HEK293 (cell line): ENCODE measurements around the gene MAPK12.

Experiments used
- BCL11A ChIP-seq: fragments of 450-650 bp; formaldehyde crosslinking; IDR thresholded peaks from 2 replicates; pipeline ENCODE4 v1.5.1; 2016; ENCODE audit warnings: low read depth, missing biosample characterization, missing genetic modification characterization
- BCL6B ChIP-seq: fragments of 450-650 bp; formaldehyde crosslinking; IDR thresholded peaks from 2 replicates; pipeline ENCODE4 v1.5.1; 2017; ENCODE audit warnings: missing biosample characterization, missing genetic modification characterization
- EGR2 ChIP-seq: fragments of 450-650 bp; formaldehyde crosslinking; IDR thresholded peaks from 2 replicates; pipeline ENCODE4 v1.5.1; 2016; ENCODE audit warnings: low read depth, missing biosample characterization, missing genetic modification characterization
- ELK4 ChIP-seq: IDR thresholded peaks from 2 replicates; pipeline ENCODE4 v1.6.1; 2011; ENCODE audit warnings: mild to moderate bottlenecking, low read depth, low read length, borderline replicate concordance
- KLF1 ChIP-seq: fragments of 450-650 bp; formaldehyde crosslinking; IDR thresholded peaks from 2 replicates; pipeline ENCODE4 v1.5.1; 2016; ENCODE audit warnings: missing biosample characterization, missing genetic modification characterization
- KLF16 ChIP-seq: fragments of 450-650 bp; formaldehyde crosslinking; IDR thresholded peaks from 2 replicates; pipeline ENCODE4 v1.5.1; 2017; ENCODE audit warnings: missing biosample characterization, missing genetic modification characterization
- KLF8 ChIP-seq: fragments of 450-650 bp; formaldehyde crosslinking; IDR thresholded peaks from 2 replicates; pipeline ENCODE4 v1.5.1; 2016; ENCODE audit warnings: missing biosample characterization, missing genetic modification characterization
- RBAK ChIP-seq: fragments of 450-650 bp; formaldehyde crosslinking; IDR thresholded peaks from 2 replicates; pipeline ENCODE4 v1.5.1; 2016; ENCODE audit warnings: missing biosample characterization, missing genetic modification characterization
- TCF7L2 ChIP-seq: IDR thresholded peaks from 2 replicates; pipeline ENCODE4 v1.6.1; 2011; ENCODE audit warnings: low read depth, mild to moderate bottlenecking, inconsistent platforms, low read length, moderate library complexity, borderline replicate concordance
- TRIM28 ChIP-seq: IDR thresholded peaks from 2 replicates; pipeline ENCODE4 v1.6.1; 2011; ENCODE audit warnings: low read length, control low read depth, borderline replicate concordance
- YY1 ChIP-seq: fragments of 450-650 bp; formaldehyde crosslinking; IDR thresholded peaks from 2 replicates; pipeline ENCODE4 v1.5.1; 2018; ENCODE audit warnings: missing biosample characterization, missing genetic modification characterization
- YY2 ChIP-seq: fragments of 450-650 bp; formaldehyde crosslinking; IDR thresholded peaks from 2 replicates; pipeline ENCODE4 v1.5.1; 2016; ENCODE audit warnings: missing biosample characterization, missing genetic modification characterization
- ZBTB7A ChIP-seq: fragments of 450-650 bp; formaldehyde crosslinking; IDR thresholded peaks from 2 replicates; pipeline ENCODE4 v1.5.1; 2016; ENCODE audit warnings: low read depth, missing biosample characterization, missing genetic modification characterization
- ZIC2 ChIP-seq: fragments of 450-650 bp; formaldehyde crosslinking; IDR thresholded peaks from 2 replicates; pipeline ENCODE4 v1.5.1; 2016; ENCODE audit warnings: missing biosample characterization, missing genetic modification characterization
- ZNF112 ChIP-seq: fragments of 450-650 bp; formaldehyde crosslinking; IDR thresholded peaks from 2 replicates; pipeline ENCODE4 v1.5.0; 2017; ENCODE audit warnings: missing biosample characterization, missing genetic modification characterization
- ZNF133 ChIP-seq: fragments of 450-650 bp; formaldehyde crosslinking; IDR thresholded peaks from 2 replicates; pipeline ENCODE4 v1.5.1; 2016; ENCODE audit warnings: missing biosample characterization, missing genetic modification characterization
- ZNF140 ChIP-seq: fragments of 450-650 bp; formaldehyde crosslinking; IDR thresholded peaks from 2 replicates; pipeline ENCODE4 v1.5.1; 2016; ENCODE audit warnings: missing biosample characterization, missing genetic modification characterization
- ZNF174 ChIP-seq: fragments of 450-650 bp; formaldehyde crosslinking; IDR thresholded peaks from 2 replicates; pipeline ENCODE4 v1.5.0; 2017; ENCODE audit warnings: missing biosample characterization, mild to moderate bottlenecking, missing genetic modification characterization
- ZNF221 ChIP-seq: fragments of 450-650 bp; formaldehyde crosslinking; IDR thresholded peaks from 2 replicates; pipeline ENCODE4 v1.5.1; 2017; ENCODE audit warnings: missing biosample characterization, missing genetic modification characterization, borderline replicate concordance
- ZNF23 ChIP-seq: fragments of 450-650 bp; formaldehyde crosslinking; IDR thresholded peaks from 2 replicates; pipeline ENCODE4 v1.5.1; 2016; ENCODE audit warnings: missing biosample characterization, missing genetic modification characterization, borderline replicate concordance
- ZNF311 ChIP-seq: fragments of 450-650 bp; formaldehyde crosslinking; IDR thresholded peaks from 2 replicates; pipeline ENCODE4 v1.5.1; 2017; ENCODE audit warnings: missing biosample characterization, missing genetic modification characterization, borderline replicate concordance
- ZNF341 ChIP-seq: fragments of 450-650 bp; formaldehyde crosslinking; IDR thresholded peaks from 2 replicates; pipeline ENCODE4; 2016; ENCODE audit warnings: low read depth, missing biosample characterization, missing genetic modification characterization
- ZNF366 ChIP-seq: fragments of 450-650 bp; formaldehyde crosslinking; conservative IDR thresholded peaks from 2 replicates; pipeline ENCODE4 v1.5.1; 2016; ENCODE audit warnings: missing biosample characterization, missing genetic modification characterization
- ZNF398 ChIP-seq: fragments of 450-650 bp; formaldehyde crosslinking; IDR thresholded peaks from 2 replicates; pipeline ENCODE4 v1.5.1; 2017; ENCODE audit warnings: missing biosample characterization, missing genetic modification characterization
- ZNF423 ChIP-seq: fragments of 450-650 bp; formaldehyde crosslinking; IDR thresholded peaks from 2 replicates; pipeline ENCODE4 v1.5.1; 2016; ENCODE audit warnings: missing biosample characterization, missing genetic modification characterization
- ZNF501 ChIP-seq: fragments of 450-650 bp; formaldehyde crosslinking; IDR thresholded peaks from 2 replicates; pipeline ENCODE4 v1.5.1; 2016; ENCODE audit warnings: missing biosample characterization, missing genetic modification characterization
- ZNF544 ChIP-seq: fragments of 450-650 bp; formaldehyde crosslinking; IDR thresholded peaks from 2 replicates; pipeline ENCODE4 v1.5.0; 2017; ENCODE audit warnings: missing biosample characterization, missing genetic modification characterization
- ZNF629 ChIP-seq: fragments of 450-650 bp; formaldehyde crosslinking; IDR thresholded peaks from 2 replicates; pipeline ENCODE4 v1.5.1; 2017; ENCODE audit warnings: missing biosample characterization, missing genetic modification characterization
- ZNF670 ChIP-seq: fragments of 450-650 bp; formaldehyde crosslinking; IDR thresholded peaks from 2 replicates; pipeline ENCODE4 v1.5.1; 2016; ENCODE audit warnings: missing biosample characterization, missing genetic modification characterization, low read depth
- ZNF701 ChIP-seq: fragments of 450-650 bp; formaldehyde crosslinking; IDR thresholded peaks from 2 replicates; pipeline ENCODE4 v1.5.1; 2016; ENCODE audit warnings: missing biosample characterization, missing genetic modification characterization
- TF ChIP-seq, protein P1 (sequence below): fragments of 450-650 bp; formaldehyde crosslinking; IDR thresholded peaks from 2 replicates; pipeline ENCODE4 v1.5.1; 2016; ENCODE audit warnings: missing biosample characterization, missing genetic modification characterization
- TF ChIP-seq, protein P2 (sequence below): fragments of 450-650 bp; formaldehyde crosslinking; IDR thresholded peaks from 2 replicates; pipeline ENCODE4 v1.5.1; 2016; ENCODE audit warnings: missing biosample characterization, missing genetic modification characterization, borderline replicate concordance

The MAPK12 gene

GRCh38 chr22:50269970-50270665 lies 8.6 kb upstream of the MAPK12 start, which contains the start of gene MAPK11 (continued):
- TF ChIP-seq ELK4 = no peak
- TF ChIP-seq ZNF544 (tag by site-specific recombination) = no peak
- TF ChIP-seq KLF16 (tag by site-specific recombination) = no peak
- TF ChIP-seq BCL11A (tag by site-specific recombination) = no peak
- no peak for TF ChIP-seq ZNF366 (tag by site-specific recombination)
- no peak for TF ChIP-seq TRIM28
- no peak for TF ChIP-seq RBAK
- TF ChIP-seq ZNF423 = no peak
- peak; percentile 73 for TF ChIP-seq KLF1
- TF ChIP-seq, protein P1, sequence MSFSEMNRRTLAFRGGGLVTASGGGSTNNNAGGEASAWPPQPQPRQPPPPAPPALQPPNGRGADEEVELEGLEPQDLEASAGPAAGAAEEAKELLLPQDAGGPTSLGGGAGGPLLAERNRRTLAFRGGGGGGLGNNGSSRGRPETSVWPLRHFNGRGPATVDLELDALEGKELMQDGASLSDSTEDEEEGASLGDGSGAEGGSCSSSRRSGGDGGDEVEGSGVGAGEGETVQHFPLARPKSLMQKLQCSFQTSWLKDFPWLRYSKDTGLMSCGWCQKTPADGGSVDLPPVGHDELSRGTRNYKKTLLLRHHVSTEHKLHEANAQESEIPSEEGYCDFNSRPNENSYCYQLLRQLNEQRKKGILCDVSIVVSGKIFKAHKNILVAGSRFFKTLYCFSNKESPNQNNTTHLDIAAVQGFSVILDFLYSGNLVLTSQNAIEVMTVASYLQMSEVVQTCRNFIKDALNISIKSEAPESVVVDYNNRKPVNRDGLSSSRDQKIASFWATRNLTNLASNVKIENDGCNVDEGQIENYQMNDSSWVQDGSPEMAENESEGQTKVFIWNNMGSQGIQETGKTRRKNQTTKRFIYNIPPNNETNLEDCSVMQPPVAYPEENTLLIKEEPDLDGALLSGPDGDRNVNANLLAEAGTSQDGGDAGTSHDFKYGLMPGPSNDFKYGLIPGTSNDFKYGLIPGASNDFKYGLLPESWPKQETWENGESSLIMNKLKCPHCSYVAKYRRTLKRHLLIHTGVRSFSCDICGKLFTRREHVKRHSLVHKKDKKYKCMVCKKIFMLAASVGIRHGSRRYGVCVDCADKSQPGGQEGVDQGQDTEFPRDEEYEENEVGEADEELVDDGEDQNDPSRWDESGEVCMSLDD (tag by site-specific recombination) = peak; percentile 41; the same call in 1 of the 2 replicates
- no peak for TF ChIP-seq ZNF140 (tag by site-specific recombination)
- no peak for TF ChIP-seq ZNF311
- TF ChIP-seq TCF7L2 = no peak
- peak; percentile 37; the same call in 1 of the 2 replicates for TF ChIP-seq EGR2 (tag by site-specific recombination)
- TF ChIP-seq ZNF112 (tag by site-specific recombination) = no peak
- no peak for TF ChIP-seq YY2
- no peak for TF ChIP-seq ZNF133 (tag by site-specific recombination)
- peak; percentile 84 for TF ChIP-seq ZNF398
- TF ChIP-seq KLF8 (tag by site-specific recombination) = peak; percentile 40; the same call in 1 of the 2 replicates
- no peak for TF ChIP-seq BCL6B
- no peak for TF ChIP-seq ZNF501 (tag by site-specific recombination)
- TF ChIP-seq ZNF701 (tag by site-specific recombination) = no peak
- TF ChIP-seq ZNF23 (tag by site-specific recombination) = no peak
- TF ChIP-seq ZNF341 = peak; percentile 55
- TF ChIP-seq ZBTB7A = no peak
- TF ChIP-seq, protein P2, sequence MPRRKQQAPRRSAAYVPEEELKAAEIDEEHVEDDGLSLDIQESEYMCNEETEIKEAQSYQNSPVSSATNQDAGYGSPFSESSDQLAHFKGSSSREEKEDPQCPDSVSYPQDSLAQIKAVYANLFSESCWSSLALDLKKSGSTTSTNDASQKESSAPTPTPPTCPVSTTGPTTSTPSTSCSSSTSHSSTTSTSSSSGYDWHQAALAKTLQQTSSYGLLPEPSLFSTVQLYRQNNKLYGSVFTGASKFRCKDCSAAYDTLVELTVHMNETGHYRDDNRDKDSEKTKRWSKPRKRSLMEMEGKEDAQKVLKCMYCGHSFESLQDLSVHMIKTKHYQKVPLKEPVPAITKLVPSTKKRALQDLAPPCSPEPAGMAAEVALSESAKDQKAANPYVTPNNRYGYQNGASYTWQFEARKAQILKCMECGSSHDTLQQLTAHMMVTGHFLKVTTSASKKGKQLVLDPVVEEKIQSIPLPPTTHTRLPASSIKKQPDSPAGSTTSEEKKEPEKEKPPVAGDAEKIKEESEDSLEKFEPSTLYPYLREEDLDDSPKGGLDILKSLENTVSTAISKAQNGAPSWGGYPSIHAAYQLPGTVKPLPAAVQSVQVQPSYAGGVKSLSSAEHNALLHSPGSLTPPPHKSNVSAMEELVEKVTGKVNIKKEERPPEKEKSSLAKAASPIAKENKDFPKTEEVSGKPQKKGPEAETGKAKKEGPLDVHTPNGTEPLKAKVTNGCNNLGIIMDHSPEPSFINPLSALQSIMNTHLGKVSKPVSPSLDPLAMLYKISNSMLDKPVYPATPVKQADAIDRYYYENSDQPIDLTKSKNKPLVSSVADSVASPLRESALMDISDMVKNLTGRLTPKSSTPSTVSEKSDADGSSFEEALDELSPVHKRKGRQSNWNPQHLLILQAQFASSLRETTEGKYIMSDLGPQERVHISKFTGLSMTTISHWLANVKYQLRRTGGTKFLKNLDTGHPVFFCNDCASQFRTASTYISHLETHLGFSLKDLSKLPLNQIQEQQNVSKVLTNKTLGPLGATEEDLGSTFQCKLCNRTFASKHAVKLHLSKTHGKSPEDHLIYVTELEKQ (tag by site-specific recombination) = no peak
- TF ChIP-seq ZNF670 (tag by site-specific recombination) = no peak
- no peak for TF ChIP-seq ZNF629 (tag by site-specific recombination)
- no peak for TF ChIP-seq ZIC2 (tag by site-specific recombination)
- TF ChIP-seq ZNF221 (tag by site-specific recombination) = no peak
- no peak for TF ChIP-seq YY1
- no peak for TF ChIP-seq ZNF174 (tag by site-specific recombination)
